Hematopoietic multipotent progenitor cell treated with erythropoietin and hydrocortisone succinate and interleukin-3 and kit ligand, for 6 days (in vitro differentiated cells): ENCODE results near the gene THOC6.
"Not testable (repeated sequence)": the region's sequence is repeated elsewhere in the genome, so short reads cannot be mapped to it uniquely, and the experiment has no call there.

Source experiments
- DNase-seq: peaks from one replicate; pipeline ENCODE4 v3.0.0-alpha.2; 2015

Gene THOC6

GRCh38 chr16:3075946-3076345, 52.1 kb downstream of the THOC6 start:
- DNase-seq, result not testable (repeated sequence)

- DNase-seq, result no peak
Measured at GRCh38 chr16:3076577-3076976, 52.7 kb downstream of the THOC6 start.
